Lower leg skin (tissue), 3 donors: ENCODE results near the gene HOXB9.

Experiments
- POLR2A ChIP-seq, 2 donors: fragments of 450-650 bp; IDR thresholded peaks; one replicate each; pipeline ENCODE4 v1.6.1; 2016 to 2017; ENCODE audit warnings: antibody characterized with exemption in 2 of 2, mild to moderate bottlenecking in 1 of 2, moderate library complexity in 1 of 2
- TF ChIP-seq, protein P1 (sequence below), 3 donors: fragments of 450-650 bp; IDR thresholded peaks; one replicate each; pipeline ENCODE4 v1.5.1; 2016; ENCODE audit warnings: antibody characterized with exemption in 3 of 3, mild to moderate bottlenecking in 3 of 3, moderate library complexity in 2 of 3

DNA sequence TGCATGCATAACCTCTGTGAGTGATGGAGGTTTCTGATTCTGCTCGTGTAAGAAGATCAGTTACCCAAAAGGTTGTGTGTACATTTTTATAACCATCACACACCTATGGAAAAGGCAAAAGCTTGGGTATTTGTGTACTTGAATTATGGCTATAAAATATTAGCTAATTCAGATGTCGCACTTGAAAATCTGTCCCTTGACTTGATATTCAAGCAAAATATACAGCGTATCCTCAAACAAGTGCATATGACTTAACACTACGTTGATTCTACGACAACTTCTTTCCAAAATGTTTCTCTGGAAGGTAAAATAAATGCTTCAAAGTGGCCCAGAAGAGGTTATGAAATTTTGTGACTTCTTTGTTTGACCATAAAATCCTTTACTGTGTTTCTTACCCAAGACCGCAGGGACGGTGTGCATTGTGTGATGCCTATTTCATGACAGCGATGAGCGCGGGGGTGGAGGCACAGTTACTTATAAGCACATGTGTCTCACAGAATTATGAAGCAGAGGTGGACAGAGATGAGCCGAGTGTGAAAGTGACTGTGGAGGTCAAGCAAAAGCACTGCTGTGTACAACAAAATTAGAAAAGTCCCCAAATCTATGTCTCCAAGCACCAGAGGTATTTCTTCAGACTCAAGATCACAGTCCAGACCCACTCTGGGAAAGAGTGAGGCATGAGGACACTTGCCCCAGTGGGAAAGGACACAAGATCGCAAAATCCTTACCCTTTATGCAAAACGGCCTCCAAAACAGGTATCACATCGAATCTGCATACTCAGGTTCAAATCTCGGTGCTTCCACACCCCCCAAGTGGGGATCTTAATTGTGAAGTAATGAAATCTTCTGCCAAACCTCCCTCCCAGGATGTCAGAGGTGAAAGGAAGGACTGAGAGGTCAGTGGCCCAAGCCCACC lies 4.1 kb upstream of the HOXB9 start:
- TF ChIP-seq, protein P1, sequence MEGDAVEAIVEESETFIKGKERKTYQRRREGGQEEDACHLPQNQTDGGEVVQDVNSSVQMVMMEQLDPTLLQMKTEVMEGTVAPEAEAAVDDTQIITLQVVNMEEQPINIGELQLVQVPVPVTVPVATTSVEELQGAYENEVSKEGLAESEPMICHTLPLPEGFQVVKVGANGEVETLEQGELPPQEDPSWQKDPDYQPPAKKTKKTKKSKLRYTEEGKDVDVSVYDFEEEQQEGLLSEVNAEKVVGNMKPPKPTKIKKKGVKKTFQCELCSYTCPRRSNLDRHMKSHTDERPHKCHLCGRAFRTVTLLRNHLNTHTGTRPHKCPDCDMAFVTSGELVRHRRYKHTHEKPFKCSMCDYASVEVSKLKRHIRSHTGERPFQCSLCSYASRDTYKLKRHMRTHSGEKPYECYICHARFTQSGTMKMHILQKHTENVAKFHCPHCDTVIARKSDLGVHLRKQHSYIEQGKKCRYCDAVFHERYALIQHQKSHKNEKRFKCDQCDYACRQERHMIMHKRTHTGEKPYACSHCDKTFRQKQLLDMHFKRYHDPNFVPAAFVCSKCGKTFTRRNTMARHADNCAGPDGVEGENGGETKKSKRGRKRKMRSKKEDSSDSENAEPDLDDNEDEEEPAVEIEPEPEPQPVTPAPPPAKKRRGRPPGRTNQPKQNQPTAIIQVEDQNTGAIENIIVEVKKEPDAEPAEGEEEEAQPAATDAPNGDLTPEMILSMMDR (IDR thresholded peaks at IDR 0.05): no peak
- no peak for TF ChIP-seq POLR2A (IDR thresholded peaks at IDR 0.05)
